GM12801 (cell line): Measurements from ENCODE around the gene TXNL1.

Experiments used
- CTCF ChIP-seq: IDR thresholded peaks from one replicate; pipeline ENCODE4 v1.5.1; 2011; ENCODE audit warnings: control low read depth; ENCODE audit not compliant: insufficient read length; ENCODE audit errors: extremely low read depth

Gene TXNL1

GRCh38 chr18:56662502-56662901, 24.1 kb upstream of the TXNL1 start:
- no peak for TF ChIP-seq CTCF

- no peak for TF ChIP-seq CTCF
Measured at GRCh38 chr18:56662063-56662408, 23.6 kb upstream of the TXNL1 start.

GRCh38 chr18:56661360-56662062, 23.1 kb upstream of the TXNL1 start:
- no peak for TF ChIP-seq CTCF

GRCh38 chr18:56660655-56661054, 22.3 kb upstream of the TXNL1 start:
- TF ChIP-seq CTCF, result no peak

- no peak for TF ChIP-seq CTCF
Measured at GRCh38 chr18:56659111-56659510, 20.7 kb upstream of the TXNL1 start.

- no peak for TF ChIP-seq CTCF
Measured at GRCh38 chr18:56658261-56658660, 19.9 kb upstream of the TXNL1 start.

- TF ChIP-seq CTCF, result no peak
Measured at GRCh38 chr18:56652802-56653201, 14.4 kb upstream of the TXNL1 start.
